HG03439 (cell line): ENCODE data around the gene FAF1.
"Not testable (repeated sequence)": the region's sequence is repeated elsewhere in the genome, so short reads cannot be mapped to it uniquely, and the experiment has no call there.

ENCODE experiments used
- ATAC-seq: cut with Tn5 transposase; IDR thresholded peaks from one replicate; pipeline ENCODE4 v1.9.1; 2021; ENCODE audit warnings: mild to moderate bottlenecking, moderate library complexity; ENCODE audit not compliant: unreplicated experiment

The FAF1 gene

DNA sequence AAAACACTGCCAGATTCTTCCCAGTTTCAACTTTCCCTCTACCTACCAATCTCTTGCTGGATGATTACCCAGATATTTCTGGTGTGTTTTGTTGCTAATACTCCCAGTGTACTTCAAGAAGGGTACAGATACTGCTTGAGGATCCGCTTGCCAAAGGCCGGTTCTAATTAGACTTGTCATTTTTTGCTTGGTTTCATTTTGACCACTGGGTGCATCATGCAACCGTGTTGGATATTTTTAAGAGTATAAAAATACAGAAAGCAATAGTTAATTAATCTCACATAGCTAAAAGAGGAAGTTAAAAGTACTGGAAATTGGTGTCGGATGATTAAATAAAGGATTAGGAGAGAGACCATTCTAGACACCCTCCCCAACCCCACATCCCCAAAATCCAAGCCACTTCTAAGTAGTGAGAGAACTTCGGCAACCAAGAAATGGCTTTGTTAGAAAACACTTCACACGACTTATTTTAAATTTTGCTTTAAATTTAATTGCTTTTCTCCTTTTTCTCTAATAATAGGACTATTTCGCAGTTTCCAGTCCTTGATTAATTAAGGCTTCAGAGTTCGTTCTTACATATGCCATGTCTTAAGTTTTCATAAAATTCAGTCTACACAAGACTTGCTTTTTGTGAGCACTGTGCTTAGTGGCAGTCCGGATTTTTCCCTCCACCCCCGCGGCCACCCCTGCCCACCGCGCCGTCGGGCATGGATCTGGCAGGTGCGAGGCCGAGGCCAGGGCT lies 7.5 kb upstream of the FAF1 start:
- no peak for ATAC-seq

DNA sequence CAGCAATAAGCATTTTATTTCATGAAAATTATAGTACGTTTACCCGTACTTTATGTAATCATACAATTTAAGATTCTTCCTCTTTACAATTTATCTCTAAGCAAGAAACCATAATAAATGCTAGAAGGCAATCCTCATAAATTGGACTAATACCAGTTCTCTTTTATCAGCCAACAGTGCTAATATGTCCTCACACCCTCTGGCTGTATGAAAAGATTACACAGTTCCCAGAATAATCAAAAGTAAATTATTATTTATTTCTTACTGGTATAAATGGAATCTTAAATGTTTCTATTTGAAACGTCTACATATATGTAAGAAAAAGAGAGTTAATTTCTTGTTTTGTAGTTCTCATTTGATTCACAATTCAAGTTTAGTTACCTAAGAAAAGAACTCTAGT lies 6.9 kb upstream of the FAF1 start:
- ATAC-seq, result no peak

DNA sequence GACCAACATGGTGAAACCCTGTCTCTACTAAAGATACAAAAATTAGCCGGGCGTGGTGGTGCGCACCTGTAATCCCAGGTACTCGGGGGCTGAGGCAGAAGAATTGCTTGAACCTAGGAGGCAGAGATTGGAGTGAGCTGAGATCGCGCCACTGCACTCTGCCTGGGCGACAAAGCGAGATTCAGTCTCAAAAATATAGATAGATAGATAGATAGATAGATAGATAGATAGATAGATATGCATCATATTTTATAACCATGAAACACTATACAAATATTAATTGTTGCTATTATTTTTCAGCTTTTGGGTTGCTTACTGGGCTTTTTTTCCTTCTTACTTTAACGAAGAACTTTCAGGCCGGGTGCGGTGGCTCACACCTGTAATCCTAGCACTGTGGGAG lies 4.8 kb upstream of the FAF1 start:
- ATAC-seq, result no peak

DNA sequence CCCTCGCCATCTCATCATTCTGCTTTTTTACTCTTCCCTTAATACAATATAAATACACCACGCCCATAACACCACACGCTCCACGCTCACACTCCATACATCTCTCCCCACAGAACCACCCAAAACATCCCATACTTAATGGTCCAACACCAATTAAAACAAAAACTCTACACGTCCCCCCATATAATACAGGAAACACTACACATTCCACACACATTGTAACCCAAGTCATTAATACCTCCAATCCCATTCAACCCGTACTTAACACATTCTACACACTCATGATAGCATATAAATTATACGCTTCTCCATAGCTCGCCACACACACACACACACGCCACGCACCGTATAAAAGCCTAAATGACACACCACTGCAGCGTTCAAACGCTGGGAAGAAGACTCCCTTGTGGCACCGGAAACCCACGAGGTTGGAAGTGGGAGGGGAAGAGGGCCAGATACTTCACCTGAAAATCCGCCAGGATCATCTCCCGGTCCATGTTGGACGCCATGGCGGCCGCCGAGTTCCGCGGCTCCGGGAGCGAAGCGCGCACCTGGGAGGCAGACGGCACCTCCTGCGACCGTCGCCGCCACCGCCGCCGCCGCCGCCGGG lies 659 bp downstream of the FAF1 start:
- ATAC-seq, result no peak

GRCh38 chr1:50955116-50955515 lies 5.0 kb downstream of the FAF1 start:
- ATAC-seq, result no peak

- not testable (repeated sequence) for ATAC-seq
Measured at GRCh38 chr1:50952566-50952965, 7.5 kb downstream of the FAF1 start.

GRCh38 chr1:50950396-50950795 lies 9.7 kb downstream of the FAF1 start:
- ATAC-seq, result no peak

- ATAC-seq, result no peak
Measured at GRCh38 chr1:50949286-50949982, 10.6 kb downstream of the FAF1 start.

DNA sequence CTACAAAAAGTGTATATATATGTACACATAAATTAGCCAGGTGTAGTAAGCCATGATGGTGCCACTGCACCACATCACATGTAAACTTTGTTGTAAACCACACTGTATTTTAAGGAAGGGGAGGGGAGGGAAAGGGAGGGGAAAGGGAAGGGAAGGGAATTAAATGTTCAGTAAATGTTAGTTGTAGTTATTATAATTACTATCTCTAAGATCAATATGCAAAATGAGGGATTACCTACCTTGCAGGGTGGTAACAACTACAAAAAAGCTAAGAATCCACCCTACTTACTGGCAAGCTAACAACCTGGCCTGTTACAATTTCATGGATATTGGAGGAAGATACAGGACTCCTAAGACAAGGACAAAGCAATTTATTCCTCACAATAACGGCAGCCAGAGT lies 17.7 kb downstream of the FAF1 start:
- no peak for ATAC-seq

GRCh38 chr1:50940291-50940690 lies 19.8 kb downstream of the FAF1 start:
- ATAC-seq, result no peak

GRCh38 chr1:50936321-50936720 lies 23.7 kb downstream of the FAF1 start:
- no peak for ATAC-seq

DNA sequence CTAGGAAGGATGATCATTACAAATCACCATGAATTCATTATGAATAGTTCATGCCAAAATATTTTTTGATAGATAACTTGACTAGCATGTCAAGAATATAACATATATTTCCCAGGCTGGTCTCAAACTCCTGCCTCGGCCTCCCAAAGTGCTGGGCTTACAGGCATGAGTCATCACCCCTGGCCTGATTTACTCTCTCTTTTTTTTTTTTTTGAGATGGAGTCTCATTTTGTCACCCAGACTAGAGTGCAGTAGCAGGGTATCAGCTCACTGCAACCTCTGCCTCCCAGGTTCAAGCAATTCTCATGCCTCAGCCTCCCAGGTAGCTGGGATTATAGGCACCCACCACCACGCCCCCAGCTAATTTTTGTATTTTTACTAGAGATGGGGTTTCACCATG lies 24.8 kb downstream of the FAF1 start:
- not testable (repeated sequence) for ATAC-seq

- ATAC-seq, result no peak
Measured at GRCh38 chr1:50934838-50935237, 25.2 kb downstream of the FAF1 start.

GRCh38 chr1:50933770-50934169 lies 26.3 kb downstream of the FAF1 start:
- not testable (repeated sequence) for ATAC-seq

DNA sequence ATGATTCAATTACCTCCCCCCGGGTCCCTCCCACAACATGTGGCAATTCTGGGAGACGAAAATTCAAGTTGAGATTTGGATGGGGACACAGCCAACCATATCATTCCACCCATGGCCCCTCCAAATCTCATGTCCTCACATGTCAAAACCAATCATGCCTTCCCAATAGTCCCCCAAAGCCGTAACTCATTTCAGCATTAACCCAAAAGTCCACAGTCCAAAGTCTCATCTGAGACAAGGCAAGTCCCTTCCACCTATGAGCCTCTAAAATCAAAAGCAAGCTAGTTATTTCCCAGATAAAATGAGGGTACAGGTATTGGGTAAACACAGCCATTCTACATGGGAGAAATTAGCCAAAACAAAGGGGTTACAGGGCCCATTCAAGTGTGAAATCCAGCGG lies 28.0 kb downstream of the FAF1 start:
- not testable (repeated sequence) for ATAC-seq

GRCh38 chr1:50930965-50931737 lies 28.9 kb downstream of the FAF1 start:
- ATAC-seq, result no peak

DNA sequence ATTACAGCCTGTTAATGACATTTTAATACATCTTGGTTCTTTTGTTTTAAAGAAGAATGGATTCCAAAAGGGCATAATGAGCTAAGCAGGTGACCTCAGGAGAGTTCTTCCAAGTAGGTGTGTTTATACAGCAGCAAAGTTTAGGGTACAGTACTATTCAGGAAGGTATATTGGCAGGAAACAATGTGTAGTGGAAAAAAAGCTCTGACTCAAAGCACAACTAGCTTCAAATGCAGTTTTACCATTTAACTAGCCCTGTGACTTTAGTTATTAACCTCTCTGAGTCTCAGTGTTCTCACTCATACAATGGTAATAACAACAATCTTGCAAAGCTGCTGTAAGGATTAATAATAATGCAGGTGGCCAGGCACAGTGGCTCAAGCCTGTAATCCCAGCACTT lies 29.9 kb downstream of the FAF1 start:
- ATAC-seq, result no peak

DNA sequence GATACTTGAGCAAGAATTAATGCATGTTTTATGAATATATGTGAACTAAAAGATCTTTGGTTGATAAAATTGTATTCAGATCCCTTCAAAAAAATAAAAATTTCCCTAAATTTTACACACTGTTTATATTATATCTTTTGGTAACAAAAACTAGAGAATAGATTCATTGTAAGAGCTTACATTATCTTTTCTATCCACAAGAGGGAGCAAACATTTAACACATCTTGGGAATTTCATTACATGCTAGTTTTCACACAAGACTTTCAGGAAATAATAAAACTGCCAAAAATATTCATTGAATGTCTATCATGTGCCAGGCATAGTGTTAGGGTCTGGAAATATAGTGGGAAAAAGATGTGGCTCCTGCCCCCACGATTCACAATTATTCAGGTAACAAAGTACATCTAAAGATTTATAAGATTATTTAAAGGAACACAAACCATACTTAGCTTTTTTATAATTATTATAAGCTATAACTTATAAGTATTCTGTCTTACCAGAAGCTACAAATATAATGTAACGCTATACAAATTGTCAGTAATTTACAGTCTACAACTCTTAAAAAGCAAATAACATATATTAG lies 30.6 kb downstream of the FAF1 start:
- ATAC-seq, result no peak

GRCh38 chr1:50923564-50923963 lies 36.5 kb downstream of the FAF1 start:
- no peak for ATAC-seq

DNA sequence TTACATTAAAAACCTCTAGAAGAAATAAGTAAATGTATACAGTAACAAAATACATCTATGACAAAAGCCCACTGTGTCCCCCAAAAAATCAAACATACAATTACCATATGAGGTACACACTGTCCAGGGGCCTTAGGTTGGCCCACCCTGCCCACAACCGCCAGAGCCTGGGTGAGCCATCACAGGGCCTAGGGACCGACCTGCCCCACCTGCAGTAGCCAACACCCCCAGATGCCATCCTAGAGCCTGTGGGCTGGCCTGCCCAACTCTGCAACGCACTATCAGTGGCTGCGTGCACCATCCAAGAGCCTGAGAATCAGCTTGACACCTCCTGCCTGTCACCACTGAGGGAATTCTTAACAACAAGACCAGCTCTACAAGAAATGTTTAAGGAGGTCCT lies 39.0 kb downstream of the FAF1 start:
- ATAC-seq, result no peak

- no peak for ATAC-seq
Measured at GRCh38 chr1:50920409-50920808, 39.7 kb downstream of the FAF1 start.
